Body of pancreas (tissue), 4 donors: ENCODE measurements around the gene TRIM46. TPM values are rescaled to one million over a fixed set of nuclear protein-coding genes. Genes with fewer than 3 reads are reported as not detected.

ENCODE experiments used
- ATAC-seq: fragments of 150-250 bp; one replicate; pipeline ENCODE4 v1.9.1; 2016
- DNase-seq, 4 donors: peaks; one replicate each; pipeline ENCODE4 v3.0.0-alpha.2; 2019
- H3K27ac ChIP-seq, 4 donors: fragments of 200-600 bp; sonication (generic); 1 replicate in 3 of 4; 2 replicates in 1 of 4; pipeline versions ENCODE4 v1.5.1 to v1.6.1; 2016 to 2019; ENCODE audit warnings: mild to moderate bottlenecking in 1 of 4, mixed read lengths in 1 of 4, moderate library complexity in 1 of 4
- H3K27me3 ChIP-seq, 2 donors: fragments of 200-600 bp; sonication (generic); one replicate each; pipeline ENCODE4 v1.6.0; 2016; ENCODE audit warnings: mild to moderate bottlenecking in 1 of 2
- H3K36me3 ChIP-seq, 2 donors: fragments of 200-600 bp; sonication (generic); replicated peaks in 1 of 2; 2 replicates each; pipeline ENCODE4 v1.5.1; 2016; ENCODE audit warnings: low read depth in 2 of 2; ENCODE audit not compliant: insufficient read depth in 1 of 2
- H3K4me1 ChIP-seq: fragments of 200-600 bp; sonication (generic); one replicate; pipeline ENCODE4 v1.6.0; 2016
- H3K4me3 ChIP-seq, 2 donors: fragments of 200-600 bp; sonication (generic); 1 replicate in 1 of 2; 2 replicates in 1 of 2; pipeline ENCODE4 v1.5.1; 2016 to 2019
- H3K9me3 ChIP-seq, 3 donors: fragments of 200-600 bp; sonication (generic); 1 replicate in 2 of 3; 2 replicates in 1 of 3; pipeline ENCODE4 v1.5.1; 2016
- POLR2A ChIP-seq, 3 donors: fragments of 450-650 bp; IDR thresholded peaks; one replicate each; pipeline ENCODE4 v1.6.1; 2016; ENCODE audit warnings: antibody characterized with exemption in 3 of 3, mild to moderate bottlenecking in 2 of 3
- WGBS, 2 donors: methylation state at CpG; one replicate each; pipeline ENCODE4 v1.1.5; 2017; 5-methylcytosine and 5-hydroxymethylcytosine counted together
- intact Hi-C: fragments of 100-400 bp; cut with DNase I; formaldehyde crosslinking; loops from one replicate; pipeline ENCODE4 v1.15.1; 2023
- total RNA-seq, 2 donors: library from RNA; depleted of rRNA; stranded (reverse); fragments of >200 nt; gene quantifications; one replicate each; pipeline ENCODE4 v1.1.0, GENCODE V29; 2016
- TF ChIP-seq, protein P1 (sequence below), 7 experiments: fragments of 450-650 bp in 4 of 7; fragments of 200-600 bp in 3 of 7; sonication (generic) in 3 of 7; IDR thresholded peaks; one replicate each; pipeline ENCODE4 v1.5.1; 2016 to 2019; ENCODE audit warnings: antibody characterized with exemption in 7 of 7

TRIM46 gene
- total RNA-seq, 2 donors from 2014 or later: 0.26 TPM; not detected in 1

DNA sequence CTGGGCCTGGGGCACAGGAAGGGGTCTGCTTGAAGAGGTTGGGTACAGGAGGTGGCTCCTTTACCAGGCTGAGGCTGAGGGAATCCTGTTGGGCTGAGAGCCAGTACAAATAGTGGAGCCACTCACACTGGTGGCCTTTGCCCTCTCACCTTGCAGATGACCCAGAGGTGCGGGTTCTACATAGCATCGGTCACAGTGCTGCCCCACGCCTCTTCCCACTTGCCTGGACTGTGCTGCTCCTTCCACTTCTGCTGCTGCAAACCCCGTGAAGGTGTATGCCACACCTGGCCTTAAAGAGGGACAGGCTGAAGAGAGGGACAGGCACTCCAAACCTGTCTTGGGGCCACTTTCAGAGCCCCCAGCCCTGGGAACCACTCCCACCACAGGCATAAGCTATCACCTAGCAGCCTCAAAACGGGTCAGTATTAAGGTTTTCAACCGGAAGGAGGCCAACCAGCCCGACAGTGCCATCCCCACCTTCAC is 39.8 kb upstream of the TRIM46 start:
- intact Hi-C loops: loop anchor here (5.0 kb wide), 1 partner anchor 33 kb away; no protein-coding TSS in a partner anchor
- DNase-seq (no peak), ATAC-seq (no peak)
- H3K36me3 ChIP-seq: peaks cover 4 to 9% of the 10 kb centered on the region in 2 donors
- H3K4me1 ChIP-seq: peaks cover 85% of the 10 kb centered on the region
- H3K4me3 ChIP-seq: no peak overlapping the region
- H3K27me3 ChIP-seq: no peaks in the 10 kb centered on the region
- no peaks in the 10 kb centered on the region for H3K9me3 ChIP-seq
- 34 to 56% methylated on average over 7 of the region's 7 CpGs for whole genome bisulfite sequencing, 2 donors
- H3K27ac ChIP-seq: peak overlapping the region in 3 of 4 donors; percentile 94 to 99 (median 99)
- TF ChIP-seq, protein P1, sequence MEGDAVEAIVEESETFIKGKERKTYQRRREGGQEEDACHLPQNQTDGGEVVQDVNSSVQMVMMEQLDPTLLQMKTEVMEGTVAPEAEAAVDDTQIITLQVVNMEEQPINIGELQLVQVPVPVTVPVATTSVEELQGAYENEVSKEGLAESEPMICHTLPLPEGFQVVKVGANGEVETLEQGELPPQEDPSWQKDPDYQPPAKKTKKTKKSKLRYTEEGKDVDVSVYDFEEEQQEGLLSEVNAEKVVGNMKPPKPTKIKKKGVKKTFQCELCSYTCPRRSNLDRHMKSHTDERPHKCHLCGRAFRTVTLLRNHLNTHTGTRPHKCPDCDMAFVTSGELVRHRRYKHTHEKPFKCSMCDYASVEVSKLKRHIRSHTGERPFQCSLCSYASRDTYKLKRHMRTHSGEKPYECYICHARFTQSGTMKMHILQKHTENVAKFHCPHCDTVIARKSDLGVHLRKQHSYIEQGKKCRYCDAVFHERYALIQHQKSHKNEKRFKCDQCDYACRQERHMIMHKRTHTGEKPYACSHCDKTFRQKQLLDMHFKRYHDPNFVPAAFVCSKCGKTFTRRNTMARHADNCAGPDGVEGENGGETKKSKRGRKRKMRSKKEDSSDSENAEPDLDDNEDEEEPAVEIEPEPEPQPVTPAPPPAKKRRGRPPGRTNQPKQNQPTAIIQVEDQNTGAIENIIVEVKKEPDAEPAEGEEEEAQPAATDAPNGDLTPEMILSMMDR (IDR thresholded peaks at IDR 0.05): no peak
- no peak for TF ChIP-seq POLR2A (IDR thresholded peaks at IDR 0.05)

DNA sequence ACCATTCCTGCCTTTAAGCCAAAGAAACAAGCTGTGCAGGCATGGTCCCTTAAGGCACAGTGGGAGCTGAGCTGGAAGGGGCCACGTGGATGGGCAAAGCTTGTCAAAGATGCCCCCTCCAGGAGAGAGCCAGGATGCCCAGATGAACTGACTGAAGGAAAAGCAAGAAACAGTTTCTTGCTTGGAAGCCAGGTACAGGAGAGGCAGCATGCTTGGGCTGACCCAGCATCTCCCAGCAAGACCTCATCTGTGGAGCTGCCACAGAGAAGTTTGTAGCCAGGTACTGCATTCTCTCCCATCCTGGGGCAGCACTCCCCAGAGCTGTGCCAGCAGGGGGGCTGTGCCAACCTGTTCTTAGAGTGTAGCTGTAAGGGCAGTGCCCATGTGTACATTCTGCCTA is 39.3 kb upstream of the TRIM46 start:
- TF ChIP-seq, protein P1 (IDR thresholded peaks at IDR 0.05): no peak
- TF ChIP-seq POLR2A (IDR thresholded peaks at IDR 0.05): no peak
- WGBS, 2 donors: 17 to 31% methylated on average over 1 of the region's 1 CpG
- H3K27ac ChIP-seq: peak overlapping the region; percentile 94 to 99 (median 98)
- ATAC-seq (no peak), DNase-seq (no peak)
- peaks cover 4 to 9% of the 10 kb centered on the region in 2 donors for H3K36me3 ChIP-seq
- intact Hi-C loops: loop anchor here (5.0 kb wide), 1 partner anchor 33 kb away; no protein-coding TSS in a partner anchor
- peaks cover 88% of the 10 kb centered on the region for H3K4me1 ChIP-seq
- H3K9me3 ChIP-seq: no peaks in the 10 kb centered on the region
- H3K27me3 ChIP-seq: no peaks in the 10 kb centered on the region
- H3K4me3 ChIP-seq: no peak overlapping the region

DNA sequence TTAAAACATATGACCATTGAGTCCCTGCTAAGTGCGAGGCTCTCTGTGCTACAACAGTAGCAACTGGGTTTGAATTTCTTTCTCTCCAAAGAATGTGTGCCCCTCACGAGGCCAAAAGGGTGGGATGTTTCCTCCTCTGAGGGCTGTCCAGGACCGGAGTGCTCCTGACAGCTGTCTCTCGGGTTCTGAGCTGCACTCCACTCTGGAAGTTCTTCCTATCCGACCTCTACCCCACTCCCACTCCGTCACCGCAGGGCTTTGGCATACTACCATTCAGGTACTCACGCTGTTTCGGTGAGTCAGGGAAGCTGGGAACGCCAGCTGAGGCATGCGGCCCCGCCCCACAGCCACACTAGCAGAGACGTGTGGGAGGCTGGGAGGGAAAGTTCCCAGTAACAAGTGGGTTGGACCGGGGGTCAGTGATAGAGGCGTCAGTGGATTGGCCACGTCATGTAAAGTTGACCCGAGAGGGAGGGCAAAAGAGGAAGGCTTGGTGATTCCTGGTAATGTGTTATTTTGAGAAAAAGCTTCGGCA is 38.7 kb upstream of the TRIM46 start:
- peaks cover 4 to 9% of the 10 kb centered on the region in 2 donors for H3K36me3 ChIP-seq
- peak; percentile 76 for ATAC-seq
- intact Hi-C loops: loop anchor here (5.0 kb wide), 1 partner anchor 32 kb away; no protein-coding TSS in a partner anchor
- H3K4me3 ChIP-seq: no peak overlapping the region
- peak; percentile 92 to 97 (median 96) for DNase-seq
- no peaks in the 10 kb centered on the region for H3K9me3 ChIP-seq
- H3K27ac ChIP-seq: peak overlapping the region; percentile 94 to 99 (median 98)
- H3K27me3 ChIP-seq: no peaks in the 10 kb centered on the region
- H3K4me1 ChIP-seq: peaks cover 88% of the 10 kb centered on the region
- WGBS, 2 donors: 5 to 7% methylated on average over 18 of the region's 18 CpGs
- TF ChIP-seq POLR2A (IDR thresholded peaks at IDR 0.05): peak in 1 of 3 donors; percentile 3
- TF ChIP-seq, protein P1 (IDR thresholded peaks at IDR 0.05): no peak

DNA sequence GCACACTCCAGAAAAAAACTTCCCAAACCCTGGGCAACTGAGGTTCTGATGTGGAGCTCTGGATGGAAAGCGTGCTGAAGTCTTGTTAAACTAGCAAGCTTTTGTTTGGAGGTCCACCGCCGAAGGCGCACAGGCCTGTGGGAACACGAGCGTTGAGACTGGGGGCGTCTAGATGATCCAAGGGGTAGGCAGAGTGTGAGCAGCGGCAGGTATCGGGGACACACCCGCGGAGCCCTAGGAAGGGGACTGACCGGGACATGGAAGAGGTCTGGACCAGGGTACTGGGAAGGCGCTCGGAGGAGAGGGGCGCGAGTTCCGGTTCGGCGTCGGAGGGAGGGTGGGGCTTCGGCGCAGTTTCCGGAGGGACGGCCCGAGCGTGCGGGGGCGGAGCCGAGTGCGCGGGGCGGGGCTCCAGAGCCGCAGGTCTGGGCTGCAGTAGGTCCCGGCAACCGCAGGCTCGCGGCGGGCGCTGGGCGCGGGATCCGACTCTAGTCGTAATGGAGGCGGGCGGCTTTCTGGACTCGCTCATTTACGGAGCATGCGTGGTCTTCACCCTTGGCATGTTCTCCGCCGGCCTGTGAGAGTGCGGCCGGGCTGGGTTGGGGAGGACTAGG is 38.1 kb upstream of the TRIM46 start, which contains the start of gene SLC50A1:
SLC50A1 (plus strand) TSS at position 438 of the 614 bp plus-strand sequence; CDS start at position 498, 60 bp downstream.
- WGBS, 2 donors: 0 to 2% methylated on average over 10 to 49 of the region's 52 CpGs
- Histone ChIP-seq H3K27me3 (no peaks in the 10 kb centered on the region), H3K4me3 (peak within 1 kb of the TSS; percentile 33 to 70), H3K27ac (peak within 1 kb of the TSS; percentile 94 to 99 (median 98)), H3K36me3 (peaks cover 4 to 9% of the 10 kb centered on the region in 2 donors), H3K9me3 (no peaks in the 10 kb centered on the region), H3K4me1 (peaks cover 82% of the 10 kb centered on the region)
- TF ChIP-seq, protein P1 (IDR thresholded peaks at IDR 0.05): peak; percentile 22 to 74 (median 65)
- peak; percentile 87 to 92 (median 90) for TF ChIP-seq POLR2A (IDR thresholded peaks at IDR 0.05)
- DNase-seq: peak; percentile 96 to 97 (median 97)
- intact Hi-C loops: no loop called here
- peak; percentile 87 for ATAC-seq
